ENCODE measurements around the gene JMJD1C. TPM values are rescaled to one million over a fixed set of nuclear protein-coding genes. Genes with fewer than 3 reads are reported as not detected.
A peak's percentile ranks its signal among the peaks of the same experiment; 100 is the strongest.

Gene JMJD1C
- total RNA-seq, 1 donor from 2014 or later = 141 TPM

DNA sequence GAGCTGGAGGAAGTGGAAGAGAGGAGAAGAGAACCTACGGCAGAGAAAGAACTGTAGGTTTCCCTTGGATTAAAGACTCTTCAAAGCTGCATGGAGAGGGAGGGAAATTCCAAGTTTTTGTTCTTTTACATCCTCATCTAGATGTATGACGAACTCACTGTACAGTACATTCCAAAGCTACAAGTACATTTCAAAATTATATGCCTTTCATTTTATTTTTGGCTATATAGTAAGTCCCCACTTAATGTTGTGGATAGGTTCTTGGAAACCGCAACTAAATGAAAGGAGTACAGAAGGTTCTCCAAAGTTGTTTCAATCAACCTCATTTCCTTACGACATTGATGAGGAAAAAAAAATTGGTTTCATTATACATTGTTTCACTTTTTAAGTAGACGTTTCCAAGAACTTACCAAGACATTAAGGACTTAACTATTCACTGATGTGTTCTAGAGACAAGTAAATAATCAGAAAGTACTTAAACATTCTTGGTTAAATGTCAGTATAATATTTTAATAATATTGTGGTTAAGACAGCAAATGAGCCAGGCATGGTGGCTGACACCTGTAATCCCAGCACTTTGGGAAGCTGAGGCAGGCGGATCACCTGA lies 16.1 kb upstream of the JMJD1C start:
- ATAC-seq (no peak), DNase-seq (ENCODE audit: low spot score) (no peak)
- intact Hi-C loops (cut with DNase I) = no loop called here

DNA sequence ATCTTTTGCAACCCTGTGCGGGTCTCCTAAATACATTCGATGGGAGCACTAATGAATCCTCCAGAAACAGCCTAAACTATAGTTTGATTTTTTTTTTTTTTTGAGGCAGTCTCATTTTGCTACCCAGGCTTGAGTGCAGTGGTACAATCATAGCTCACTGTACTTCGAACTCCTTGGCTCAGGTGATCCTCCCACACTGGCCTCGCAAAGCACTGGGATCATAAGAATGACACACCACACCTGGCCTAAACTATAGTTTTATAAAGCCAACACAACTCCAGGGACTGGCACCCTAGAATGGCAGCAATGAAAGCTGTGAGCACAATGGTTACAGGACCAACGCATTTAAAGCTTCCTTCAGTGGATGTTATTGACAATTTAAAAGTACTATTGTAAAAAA lies 14.5 kb upstream of the JMJD1C start:
- no peak for DNase-seq (ENCODE audit: low spot score)
- intact Hi-C loops (cut with DNase I) = no loop called here
- no peak for ATAC-seq

DNA sequence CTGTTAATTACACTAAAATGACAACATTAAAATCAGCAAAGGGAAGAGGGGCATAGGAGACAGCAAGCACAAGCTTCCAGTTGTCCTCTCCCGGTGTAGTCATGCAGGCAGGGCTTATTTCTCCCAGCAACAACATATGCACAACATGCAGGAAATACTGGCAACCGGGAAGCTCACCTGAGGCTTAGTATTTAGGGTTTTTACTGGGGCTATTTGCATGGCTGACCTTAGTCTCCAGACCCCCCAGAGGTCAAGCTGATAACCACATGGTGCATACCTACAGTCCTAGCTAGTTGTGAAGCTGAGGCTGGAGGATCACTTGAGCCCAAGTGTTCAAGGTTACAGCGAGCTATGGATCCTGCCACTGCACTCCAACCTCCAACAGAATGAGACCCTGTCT lies 12.8 kb upstream of the JMJD1C start:
- no peak for DNase-seq (ENCODE audit: low spot score)
- intact Hi-C loops (cut with DNase I) = no loop called here
- no peak for ATAC-seq

DNA sequence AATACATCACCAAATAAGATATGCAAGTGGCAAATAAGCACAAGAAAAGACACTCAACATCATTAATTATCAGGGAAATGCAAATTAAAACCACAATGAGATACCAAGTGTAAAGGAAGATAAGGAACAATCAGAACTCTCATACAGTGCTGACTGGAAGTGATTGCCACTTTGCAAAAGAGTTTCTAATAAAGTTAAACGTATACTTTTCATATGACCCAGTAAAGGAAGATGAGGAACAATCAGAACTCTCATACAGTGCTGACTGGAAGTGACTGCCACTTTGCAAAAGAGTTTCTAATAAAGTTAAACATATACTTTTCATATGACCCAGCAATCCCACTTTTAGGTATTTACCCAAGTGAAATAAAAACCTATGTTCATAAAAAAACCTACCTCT lies 12.2 kb upstream of the JMJD1C start:
- ATAC-seq = no peak

DNA sequence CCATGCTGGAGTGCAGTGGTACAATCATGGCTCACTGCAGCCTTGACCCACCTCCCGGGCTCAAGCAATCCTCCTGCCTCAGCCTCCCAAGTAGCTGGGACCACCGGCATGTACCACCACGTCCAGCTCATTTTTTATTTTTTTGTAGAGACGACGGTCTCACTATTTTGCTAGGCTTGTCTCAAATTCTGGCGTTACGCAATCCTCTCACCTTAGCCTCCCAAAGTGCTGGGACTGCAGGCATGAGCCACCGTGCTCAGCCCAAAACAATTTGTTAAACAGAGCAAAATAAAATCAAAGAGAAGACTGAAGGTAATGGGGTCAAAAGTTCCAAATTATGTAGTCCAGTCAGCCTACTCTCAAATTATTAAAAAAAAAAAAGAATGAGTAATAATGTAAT lies 8.7 kb upstream of the JMJD1C start:
- no peak for DNase-seq (ENCODE audit: low spot score)
- ATAC-seq = no peak
- intact Hi-C loops (cut with DNase I) = no loop called here

More for the DNA sequence above, 12.2 kb upstream of the JMJD1C start:
- DNase-seq (ENCODE audit: low spot score) = no peak
- intact Hi-C loops (cut with DNase I) = no loop called here

DNA sequence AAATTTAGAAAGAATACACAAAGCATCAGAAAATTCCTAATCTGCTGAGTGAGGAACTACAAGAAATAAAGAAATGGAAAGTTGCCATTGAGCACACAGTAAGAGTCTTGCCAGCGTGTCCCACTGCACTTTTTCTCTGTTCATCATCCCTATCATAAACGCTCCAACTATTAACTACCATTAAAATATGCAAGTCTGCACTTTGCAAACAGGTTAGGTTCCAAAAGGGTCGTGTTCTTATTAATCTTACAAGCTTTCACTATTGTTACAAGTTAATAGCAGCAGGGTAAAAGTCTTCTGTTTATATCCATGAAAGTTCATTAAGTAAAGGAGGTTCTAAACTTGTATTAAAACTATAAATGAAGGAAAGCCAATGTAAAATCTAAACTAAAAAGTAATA lies 5.2 kb upstream of the JMJD1C start:
- no peak for ATAC-seq
- intact Hi-C loops (cut with DNase I) = no loop called here
- DNase-seq (ENCODE audit: low spot score) = no peak

DNA sequence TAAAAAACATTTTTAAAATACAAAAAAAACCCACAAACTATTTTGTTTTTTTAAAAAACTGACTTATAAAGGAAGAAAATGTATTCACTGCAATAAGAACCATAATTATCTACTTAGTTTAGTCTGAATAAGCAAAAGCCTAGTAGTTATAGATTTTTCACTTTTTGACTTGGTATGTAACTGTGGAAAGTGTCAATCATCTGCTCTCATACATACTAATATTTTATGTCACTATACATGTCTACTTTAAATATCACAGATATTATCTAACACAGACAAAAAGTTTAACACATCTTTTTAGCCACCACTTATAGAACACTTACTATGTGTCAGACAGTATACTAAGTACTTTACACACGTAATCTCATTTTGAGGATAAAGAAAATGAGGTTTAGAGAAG lies 3.2 kb upstream of the JMJD1C start:
- DNase-seq (ENCODE audit: low spot score) (no peak), ATAC-seq (no peak)
- intact Hi-C loops (cut with DNase I) = loop anchor here (10.0 kb wide), 1 partner anchor 156 kb away; no protein-coding TSS in a partner anchor

DNA sequence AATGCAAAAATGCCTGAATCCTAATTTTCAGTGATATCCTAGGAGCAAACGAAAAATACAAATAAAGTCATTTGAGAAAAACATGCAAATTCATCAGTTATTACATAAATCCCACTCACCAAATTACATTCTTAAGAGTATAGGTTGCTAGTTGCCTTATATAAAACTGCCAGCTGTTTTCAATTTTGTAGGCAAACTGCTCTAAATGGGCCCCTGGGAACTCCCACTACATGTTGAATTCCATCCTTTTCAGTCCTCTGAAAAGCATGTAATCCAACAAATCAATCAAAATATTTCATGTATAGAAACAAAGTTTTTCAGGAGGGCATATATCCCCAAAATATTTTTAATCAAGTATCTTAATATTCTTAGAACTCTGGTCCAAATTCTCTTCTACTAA lies 2.1 kb upstream of the JMJD1C start:
- DNase-seq (ENCODE audit: low spot score) (no peak), ATAC-seq (no peak)
- intact Hi-C loops (cut with DNase I) = loop anchor here (10.0 kb wide), 1 partner anchor 157 kb away; no protein-coding TSS in a partner anchor

DNA sequence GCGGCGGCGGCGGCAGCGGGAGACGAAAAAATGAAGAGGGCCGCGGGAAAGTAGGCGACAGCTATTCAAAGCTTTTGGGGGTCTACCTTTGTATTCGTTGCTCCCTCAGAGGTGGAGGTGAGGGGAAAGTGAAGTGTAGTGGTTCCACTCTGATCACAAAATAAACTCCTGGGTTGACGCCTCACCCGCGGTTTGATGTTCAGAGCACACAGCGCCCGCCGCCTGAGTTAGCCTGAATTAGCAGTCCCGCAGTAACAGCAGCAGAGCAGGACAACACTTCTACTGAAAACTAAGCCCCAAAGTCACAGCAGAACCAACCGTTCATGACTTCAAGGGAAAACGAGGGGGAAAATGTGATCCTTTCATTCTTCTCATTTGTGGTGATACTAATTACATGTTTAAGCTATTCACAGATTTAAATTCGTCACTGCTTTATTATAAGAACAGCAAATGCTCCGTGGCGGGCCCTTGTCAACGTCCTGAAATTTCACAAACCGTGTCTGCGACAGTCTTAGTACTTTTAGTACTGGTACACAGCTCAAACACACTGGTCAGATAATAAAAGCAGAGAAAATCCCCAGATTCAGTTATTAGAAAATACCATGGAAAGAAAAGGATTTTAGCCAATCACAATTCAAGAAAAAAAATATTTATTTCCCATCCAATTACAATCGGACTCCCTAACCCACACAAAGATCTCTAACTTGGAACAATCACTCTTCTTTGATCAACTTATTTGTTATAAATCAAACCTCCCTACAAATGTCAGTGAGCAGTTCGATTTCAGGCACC lies 563 bp upstream of the JMJD1C start:
- DNase-seq (ENCODE audit: low spot score) (peak; percentile 68), ATAC-seq (peak; percentile 59)
- intact Hi-C loops (cut with DNase I) = loop anchor here (10.0 kb wide), 1 partner anchor 158 kb away; no protein-coding TSS in a partner anchor

DNA sequence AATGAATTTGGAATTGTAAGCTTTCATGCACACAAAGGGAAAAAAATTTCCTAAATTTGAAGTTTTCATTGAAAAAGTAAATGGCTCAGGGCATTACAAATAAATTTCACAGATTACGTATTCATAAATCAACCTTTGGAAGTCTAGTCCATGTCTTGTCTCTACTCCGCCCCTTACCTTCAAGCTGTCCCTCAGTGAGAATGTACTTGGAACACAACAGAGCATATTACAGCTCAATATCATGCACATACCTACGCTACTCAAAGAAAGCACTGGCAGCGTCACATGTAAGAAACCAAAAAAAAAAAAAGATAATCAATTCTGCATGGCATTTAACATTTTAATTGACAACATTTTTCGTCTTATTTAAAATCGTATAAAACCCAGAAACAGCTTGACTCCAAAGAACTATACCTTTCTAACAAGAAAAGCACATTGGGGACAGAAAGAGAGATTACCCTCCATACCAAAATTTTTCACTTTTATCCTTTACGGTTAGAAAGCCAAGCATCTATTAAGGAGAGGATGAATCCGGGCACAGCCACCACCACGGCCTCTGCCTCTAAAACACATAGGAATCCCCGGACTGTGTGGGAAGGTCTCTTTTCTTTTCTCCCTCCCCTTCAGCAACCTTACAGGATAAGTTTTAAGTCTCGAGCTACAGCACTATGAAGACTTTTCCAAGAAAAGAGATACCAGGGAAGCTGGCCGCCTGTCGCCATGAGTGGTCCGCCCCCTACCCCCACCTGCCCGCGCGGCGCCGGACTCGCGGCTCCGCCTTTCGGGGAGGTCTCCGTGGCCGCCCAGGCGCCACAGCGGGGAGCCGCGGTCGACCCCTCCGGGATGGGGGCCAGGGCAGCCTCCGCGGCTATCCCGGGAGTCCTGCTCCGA lies 1.1 kb downstream of the JMJD1C start:
- no peak for DNase-seq (ENCODE audit: low spot score)
- peak; percentile 70 for ATAC-seq
- intact Hi-C loops (cut with DNase I) = loop anchor here (10.0 kb wide), 1 partner anchor 160 kb away; no protein-coding TSS in a partner anchor

DNA sequence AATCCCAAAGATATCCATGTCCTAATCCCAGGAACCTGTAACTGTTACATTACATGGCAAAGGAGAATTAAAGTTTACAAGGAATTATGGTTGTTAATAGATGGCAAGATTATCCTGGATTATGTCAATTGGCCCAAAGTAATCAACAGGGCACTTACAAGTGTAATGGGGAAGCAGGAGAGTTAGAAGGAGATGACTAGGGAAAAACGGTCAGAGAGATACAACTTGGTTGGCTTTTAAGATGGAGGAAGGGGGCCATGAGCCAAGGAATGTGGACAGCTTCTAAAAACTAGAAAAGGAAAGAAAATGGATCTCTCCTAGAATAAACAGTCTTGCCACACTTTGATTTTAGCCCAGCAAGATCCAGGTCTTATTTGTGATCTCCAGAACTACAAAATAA lies 3.3 kb downstream of the JMJD1C start:
- intact Hi-C loops (cut with DNase I) = loop anchor here (10.0 kb wide), 1 partner anchor 162 kb away; no protein-coding TSS in a partner anchor
- ATAC-seq (no peak), DNase-seq (ENCODE audit: low spot score) (no peak)

DNA sequence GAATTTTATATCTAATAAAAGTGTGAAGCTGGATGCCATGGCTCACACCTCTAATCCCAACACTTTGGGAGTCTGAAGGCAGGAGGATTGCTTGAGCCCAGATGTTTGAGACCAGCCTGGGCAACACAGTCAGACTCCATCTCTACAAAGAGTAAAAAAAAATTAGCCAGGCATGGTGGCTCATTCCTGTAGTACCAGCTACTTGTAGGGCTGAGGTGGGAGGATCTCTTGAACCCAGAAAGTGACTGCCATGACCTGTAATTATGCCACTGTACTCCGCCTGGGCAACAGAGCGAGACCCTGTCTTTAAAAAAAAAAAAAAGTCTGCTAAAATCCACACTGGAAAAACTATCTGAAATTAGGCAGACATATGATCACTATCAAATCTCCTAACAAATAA lies 7.6 kb downstream of the JMJD1C start:
- ATAC-seq (no peak), DNase-seq (ENCODE audit: low spot score) (no peak)
- intact Hi-C loops (cut with DNase I) = no loop called here

DNA sequence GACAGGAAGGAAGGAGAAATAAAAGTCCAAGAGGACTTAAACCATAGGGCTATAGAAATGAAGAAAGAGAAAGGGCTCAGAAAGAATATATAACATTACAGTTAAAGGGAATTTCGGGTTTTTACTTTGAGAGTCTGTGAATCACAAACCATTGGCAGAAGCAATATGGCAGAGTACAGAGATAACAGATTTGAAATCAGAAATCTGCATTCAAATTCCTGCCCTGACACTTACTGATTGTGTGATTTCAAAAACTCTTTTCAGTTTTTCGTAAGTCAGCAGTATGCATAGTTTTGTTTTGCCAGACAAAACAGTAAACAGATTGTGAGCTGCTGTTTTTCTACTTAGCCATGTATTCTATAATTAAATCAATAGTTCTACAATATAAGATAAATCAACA lies 8.2 kb downstream of the JMJD1C start:
- no peak for ATAC-seq
- DNase-seq (ENCODE audit: low spot score) = no peak
- intact Hi-C loops (cut with DNase I) = no loop called here

DNA sequence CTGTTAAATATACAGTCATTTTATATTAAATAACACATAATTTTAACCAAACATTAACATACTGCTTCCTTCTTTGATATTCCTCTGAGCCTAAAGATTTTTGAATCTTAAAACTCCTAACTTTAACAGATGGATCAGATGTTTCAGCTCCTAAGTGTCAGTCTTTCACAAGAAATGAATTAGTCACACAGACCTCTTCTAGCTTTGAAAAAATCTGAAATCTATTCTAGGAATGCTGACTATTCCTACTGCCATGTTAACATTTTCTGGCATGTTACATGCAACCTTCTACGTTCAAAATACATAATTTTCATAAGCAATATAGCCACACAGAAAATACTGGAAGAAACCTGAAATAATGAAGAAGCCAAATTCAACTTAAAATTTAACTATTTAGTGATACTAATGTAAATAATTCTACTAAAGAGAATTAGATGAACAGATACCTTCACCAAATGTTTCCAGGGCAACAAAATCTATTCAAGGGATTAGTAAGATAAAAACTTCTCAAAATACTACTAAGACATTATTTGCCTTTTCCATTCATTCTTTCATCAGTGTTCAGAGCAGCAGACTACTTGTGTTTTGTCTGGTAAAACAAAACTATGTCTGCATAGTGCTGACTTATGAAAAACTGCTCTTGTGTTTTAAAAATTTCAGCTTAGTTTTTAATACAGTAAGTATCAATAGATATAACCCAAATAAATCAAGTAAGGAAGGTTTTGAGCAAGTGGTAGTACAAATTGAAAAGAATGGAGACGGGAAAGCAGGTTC lies 9.2 kb downstream of the JMJD1C start:
- no peak for DNase-seq (ENCODE audit: low spot score)
- intact Hi-C loops (cut with DNase I) = no loop called here
- ATAC-seq = no peak

DNA sequence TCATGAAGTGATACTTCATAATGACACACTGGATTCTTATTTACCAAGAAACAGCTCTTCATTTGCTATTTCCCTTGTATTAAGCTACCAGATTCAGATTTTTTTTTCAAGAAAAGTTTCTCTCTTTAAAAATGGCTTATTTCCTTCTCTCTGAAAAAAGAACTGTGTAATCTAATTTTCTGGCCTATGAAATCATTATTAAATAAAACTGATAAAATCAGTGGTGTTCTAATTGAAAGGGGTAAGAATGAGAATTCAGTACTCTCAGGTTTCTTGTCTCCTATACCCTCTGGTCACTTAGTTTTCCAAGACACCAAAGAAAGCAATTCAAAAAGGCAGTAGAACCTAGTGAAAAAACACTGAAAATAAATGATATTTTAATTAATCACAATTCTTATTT lies 10.3 kb downstream of the JMJD1C start:
- intact Hi-C loops (cut with DNase I) = no loop called here
- no peak for ATAC-seq
- DNase-seq (ENCODE audit: low spot score) = no peak

DNA sequence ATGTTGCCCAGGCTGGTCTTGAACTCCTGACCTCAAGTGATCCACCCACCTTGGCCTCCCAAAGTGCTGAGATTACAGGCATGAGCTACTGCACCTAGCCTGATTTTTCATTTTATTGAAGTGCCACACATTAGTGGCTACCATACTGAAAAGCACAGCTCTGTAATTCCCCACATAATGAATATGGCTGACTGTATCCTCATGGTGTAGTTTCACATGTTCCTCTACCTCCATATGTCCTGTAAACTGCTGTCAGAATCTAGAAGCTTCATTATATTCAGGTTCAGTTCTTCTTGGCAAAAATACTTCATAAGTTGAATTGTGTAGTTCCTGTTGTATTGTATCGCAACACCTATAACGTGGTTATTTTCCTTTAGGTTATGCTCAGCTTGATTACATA lies 11.1 kb downstream of the JMJD1C start:
- intact Hi-C loops (cut with DNase I) = no loop called here
- ATAC-seq = no peak
- no peak for DNase-seq (ENCODE audit: low spot score)

DNA sequence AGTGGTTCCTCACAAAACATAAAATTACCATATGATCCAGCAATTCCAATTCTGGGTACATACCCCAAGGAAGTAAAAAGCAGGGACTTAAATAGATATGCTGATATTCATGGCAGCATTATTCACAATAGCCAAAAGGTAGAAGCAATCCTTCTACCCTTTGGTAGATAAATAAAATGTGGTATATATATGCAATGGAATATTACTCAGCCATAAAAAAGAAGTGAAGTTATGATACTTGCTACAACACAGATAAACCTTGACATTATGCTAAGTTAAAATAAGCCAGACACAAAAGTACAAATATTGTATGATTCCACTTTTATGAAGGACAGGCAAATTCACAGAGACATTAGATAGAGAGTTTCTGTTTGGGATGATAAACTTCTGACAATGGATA lies 13.3 kb downstream of the JMJD1C start:
- intact Hi-C loops (cut with DNase I) = no loop called here
- no peak for ATAC-seq
- DNase-seq (ENCODE audit: low spot score) = no peak

DNA sequence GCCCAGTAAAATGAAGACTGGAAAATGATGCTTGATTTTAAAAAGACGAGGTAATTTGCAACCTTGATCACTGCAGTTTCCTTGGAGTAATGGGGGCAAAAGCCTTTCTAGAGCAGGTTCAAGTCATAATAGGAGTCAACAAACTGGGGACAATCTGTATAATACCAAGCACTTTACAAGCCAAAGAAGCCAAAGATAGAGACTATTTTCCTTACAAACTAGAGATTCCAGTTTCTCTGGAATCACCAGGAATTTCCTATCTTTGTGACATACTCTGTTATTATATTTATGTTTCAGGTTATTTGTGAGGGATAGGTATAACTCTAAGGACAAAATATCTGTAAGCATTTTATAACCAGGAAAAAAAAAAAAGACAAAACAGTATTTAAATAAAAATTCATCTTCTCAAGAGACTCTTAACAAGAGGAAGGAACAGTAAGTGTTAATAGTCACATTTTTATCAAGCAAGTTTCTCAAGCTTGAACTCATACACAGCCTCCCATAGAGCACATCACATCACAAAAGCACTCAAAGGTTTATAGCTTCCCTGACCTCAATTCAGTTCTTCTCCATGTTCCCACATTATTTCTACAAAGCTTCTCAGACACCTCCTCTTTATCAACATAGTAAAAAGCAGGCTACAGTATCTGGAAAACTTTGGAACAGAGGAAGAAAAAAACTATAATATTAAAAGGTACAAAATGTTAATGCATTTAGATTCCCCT lies 18.9 kb downstream of the JMJD1C start:
- ATAC-seq (no peak), DNase-seq (ENCODE audit: low spot score) (no peak)
- intact Hi-C loops (cut with DNase I) = no loop called here
